SK-N-SH (cell line): ENCODE measurements around the gene CD300A. TPM values are rescaled to one million over a fixed set of nuclear protein-coding genes. Genes with fewer than 3 reads are reported as not detected.

Experiments
- CTCF ChIA-PET: fragments of 300-600, 350-600 bp; formaldehyde crosslinking; extraction: SDS; loops from one replicate; lab custom pipeline; 2021; lab: Yijun Ruan, JAX
- POLR2A ChIA-PET: fragments of 350-600 bp; sonication (Branson Sonifier 250); formaldehyde crosslinking; extraction: SDS; loops from one replicate; lab custom pipeline; 2020; ENCODE audit warnings: antibody characterized with exemption, inconsistent platforms; lab: Yijun Ruan, JAX
- DNase-seq: peaks from one replicate; pipeline ENCODE4 v3.0.0; 2012
- H2AFZ ChIP-seq: fragments of 200-600 bp; sonication (generic); 2 replicates; pipeline ENCODE4 v1.8.1; 2016; ENCODE audit warnings: antibody characterized with exemption, mild to moderate bottlenecking, low read depth
- H3F3A ChIP-seq: fragments of 200-600 bp; sonication (generic); replicated peaks from 2 replicates; pipeline ENCODE3; 2016; ENCODE audit warnings: antibody characterized with exemption, mild to moderate bottlenecking; ENCODE audit not compliant: insufficient read depth
- H3K27ac ChIP-seq, 2 experiments: fragments of 200-500 bp in 1 of 2; fragments of 200-600 bp in 1 of 2; sonication (Bioruptor generic) in 1 of 2; sonication (generic), shearing (Covaris generic) in 1 of 2; 2 replicates each; pipeline versions ENCODE4 v1.5.1 to v1.6.1; 2014 to 2016; ENCODE audit warnings: low read depth in 2 of 2, inconsistent platforms in 1 of 2, low read length in 1 of 2, mild to moderate bottlenecking in 1 of 2, mixed read lengths in 1 of 2
- H3K27me3 ChIP-seq: fragments of 200-600 bp; sonication (generic), shearing (Covaris generic); 2 replicates; pipeline ENCODE4 v1.6.1; 2016; ENCODE audit warnings: mixed run types; ENCODE audit not compliant: insufficient read depth
- H3K36me3 ChIP-seq, 2 experiments: fragments of 200-500 bp in 1 of 2; fragments of 200-600 bp in 1 of 2; sonication (Bioruptor generic) in 1 of 2; sonication (generic) in 1 of 2; replicated peaks in 1 of 2; 2 replicates each; pipeline versions ENCODE3 to v1.5.1; 2014 to 2016; ENCODE audit warnings: low read length in 1 of 2, mild to moderate bottlenecking in 1 of 2; ENCODE audit not compliant: insufficient read depth in 2 of 2, control insufficient read depth in 1 of 2
- H3K4me1 ChIP-seq, 2 experiments: fragments of 200-500 bp in 1 of 2; fragments of 200-600 bp in 1 of 2; sonication (Bioruptor generic) in 1 of 2; sonication (generic), shearing (Covaris generic) in 1 of 2; 2 replicates each; pipeline versions ENCODE4 v1.5.1 to v1.6.1; 2014 to 2016; ENCODE audit warnings: low read depth in 1 of 2, low read length in 1 of 2, mixed run types in 1 of 2; ENCODE audit not compliant: insufficient read depth in 2 of 2, control insufficient read depth in 1 of 2
- H3K4me2 ChIP-seq: fragments of 200-600 bp; sonication (generic), shearing (Covaris generic); 2 replicates; pipeline ENCODE4 v1.6.1; 2017; ENCODE audit warnings: mixed run types
- H3K4me3 ChIP-seq, 2 experiments: fragments of 200-500 bp in 1 of 2; fragments of 200-600 bp in 1 of 2; sonication (Bioruptor generic) in 1 of 2; sonication (generic), shearing (Covaris generic) in 1 of 2; 2 replicates each; pipeline versions ENCODE4 v1.5.1 to v1.8.1; 2014 to 2016; ENCODE audit warnings: low read depth in 2 of 2, inconsistent platforms in 1 of 2, low read length in 1 of 2, mild to moderate bottlenecking in 1 of 2, mixed read lengths in 1 of 2, moderate library complexity in 1 of 2
- H3K79me2 ChIP-seq: fragments of 200-600 bp; sonication (generic); 2 replicates; pipeline ENCODE4 v1.8.1; 2017; ENCODE audit warnings: mild to moderate bottlenecking; ENCODE audit not compliant: insufficient read depth
- H3K9ac ChIP-seq: fragments of 200-600 bp; sonication (generic); 2 replicates; pipeline ENCODE4 v1.6.1; 2017; ENCODE audit warnings: mixed run types
- H3K9me2 ChIP-seq: fragments of 200-600 bp; sonication (generic); 2 replicates; pipeline ENCODE4 v1.6.1; 2017; ENCODE audit warnings: mixed run types
- H3K9me3 ChIP-seq: fragments of 200-600 bp; sonication (generic); 2 replicates; pipeline ENCODE4 v1.6.1; 2017; ENCODE audit warnings: mixed run types, mild to moderate bottlenecking, moderate library complexity
- H4K20me1 ChIP-seq: fragments of 200-600 bp; sonication (generic); 2 replicates; pipeline ENCODE4 v1.6.1; 2017; ENCODE audit warnings: mild to moderate bottlenecking, mixed run types; ENCODE audit not compliant: insufficient read depth
- EP300 ChIP-seq, 2 experiments: IDR thresholded peaks; 2 replicates each; pipeline versions ENCODE4 v1.4.0 to v1.6.1; 2012; ENCODE audit warnings: borderline replicate concordance in 1 of 2, low read depth in 1 of 2, low read length in 1 of 2
- EZH2phosphoT487 ChIP-seq: fragments of 200-600 bp; sonication (generic); IDR thresholded peaks from 2 replicates; pipeline ENCODE4 v1.6.1; 2017; ENCODE audit warnings: low read depth, mixed run types, mild to moderate bottlenecking, antibody characterized with exemption, moderate library complexity, borderline replicate concordance
- FOXM1 ChIP-seq: IDR thresholded peaks from 2 replicates; pipeline ENCODE4 v1.4.0; 2012; ENCODE audit warnings: low read depth, mild to moderate bottlenecking
- GABPA ChIP-seq: IDR thresholded peaks from 2 replicates; pipeline ENCODE4 v1.4.0; 2012; ENCODE audit warnings: low read depth, mild to moderate bottlenecking
- GATA2 ChIP-seq: sonication (generic); formaldehyde crosslinking; IDR thresholded peaks from 2 replicates; pipeline ENCODE4 v1.5.0; 2020; ENCODE audit warnings: mild to moderate bottlenecking, missing genetic modification reagents
- TEAD4 ChIP-seq: IDR thresholded peaks from 2 replicates; pipeline ENCODE4 v1.4.0; 2012; ENCODE audit warnings: mild to moderate bottlenecking, borderline replicate concordance; ENCODE audit not compliant: insufficient read depth
- WGBS: methylation state at CpG from one replicate; pipeline ENCODE4 v1.1.6; 2017; ENCODE audit warnings: low lambda C conversion rate; 5-methylcytosine and 5-hydroxymethylcytosine counted together
- polyA plus RNA-seq, 3 experiments: library from polyadenylated mRNA; depleted of rRNA; stranded (reverse); fragments of >200 nt; gene quantifications; 2 replicates each; pipeline ENCODE4 v1.2.3, GENCODE V29; 2012
- TF ChIP-seq, protein P1 (sequence below): IDR thresholded peaks from 2 replicates; pipeline ENCODE4 v1.4.0; 2012; ENCODE audit warnings: low read depth, borderline replicate concordance
- TF ChIP-seq, protein P2 (sequence below): IDR thresholded peaks from 2 replicates; pipeline ENCODE4 v1.4.0; 2012; ENCODE audit warnings: low read depth
- TF ChIP-seq, protein P3 (sequence below): fragments of 200-600 bp; sonication (generic); IDR thresholded peaks from 2 replicates; pipeline ENCODE4 v1.6.1; 2017; ENCODE audit warnings: antibody characterized with exemption, mild to moderate bottlenecking, moderate library complexity

Gene CD300A
- polyA plus RNA-seq, 1 of the 3 experiments (the other 2 are of a cell fraction): not detected

DNA sequence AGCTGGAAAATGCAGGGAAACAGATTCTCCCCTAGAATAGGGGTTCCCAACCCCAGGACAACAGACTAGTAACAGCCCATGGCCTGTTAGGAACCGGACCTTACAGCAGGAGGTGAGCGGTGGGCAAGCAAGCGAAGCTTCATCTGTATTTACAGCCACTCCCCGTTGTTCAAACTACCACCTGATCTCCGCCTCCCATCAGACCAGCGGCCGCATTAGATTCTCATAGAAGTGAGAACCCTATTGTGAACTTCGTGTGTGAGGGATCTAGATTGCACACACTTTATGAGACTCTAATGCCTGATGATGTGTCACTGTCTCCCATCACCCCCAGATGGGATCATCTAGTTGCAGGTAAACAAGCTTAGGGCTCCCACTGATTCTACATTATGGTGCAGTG is 61.3 kb downstream of the CD300A start:
- WGBS: 46% methylated on average over 8 of the region's 8 CpGs
- no peak for DNase-seq
- Histone ChIP-seq H4K20me1 (no peaks in the 10 kb centered on the region), H3F3A (no peaks in the 10 kb centered on the region), H3K79me2 (no peaks in the 10 kb centered on the region), H3K4me3 (no peak overlapping the region), H3K9ac (no peak overlapping the region), H3K27me3 (no peaks in the 10 kb centered on the region), H3K27ac (no peak overlapping the region), H3K9me3 (no peaks in the 10 kb centered on the region), H3K4me1 (no peaks in the 10 kb centered on the region), H3K9me2 (no peaks in the 10 kb centered on the region), H3K36me3 (no peaks in the 10 kb centered on the region), H3K4me2 (no peak overlapping the region), H2AFZ (no peak overlapping the region)
- POLR2A ChIA-PET: no interaction called here
- CTCF ChIA-PET: interaction anchor here (0.5 to 3.1 kb wide), 6 partner anchors 30 to 227 kb away, joined by 3 to 14 read pairs (median 4); partner anchors contain the start of gene CD300H
- no peak for TF ChIP-seq TEAD4
- TF ChIP-seq EP300 (IDR thresholded peaks at IDR 0.05; ENCODE audit: borderline replicate concordance in 1 of 2, low read depth in 1 of 2, low read length in 1 of 2): no peak
- TF ChIP-seq, protein P1, sequence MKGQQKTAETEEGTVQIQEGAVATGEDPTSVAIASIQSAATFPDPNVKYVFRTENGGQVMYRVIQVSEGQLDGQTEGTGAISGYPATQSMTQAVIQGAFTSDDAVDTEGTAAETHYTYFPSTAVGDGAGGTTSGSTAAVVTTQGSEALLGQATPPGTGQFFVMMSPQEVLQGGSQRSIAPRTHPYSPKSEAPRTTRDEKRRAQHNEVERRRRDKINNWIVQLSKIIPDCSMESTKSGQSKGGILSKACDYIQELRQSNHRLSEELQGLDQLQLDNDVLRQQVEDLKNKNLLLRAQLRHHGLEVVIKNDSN: no peak
- TF ChIP-seq EZH2phosphoT487: no peak
- TF ChIP-seq, protein P2, sequence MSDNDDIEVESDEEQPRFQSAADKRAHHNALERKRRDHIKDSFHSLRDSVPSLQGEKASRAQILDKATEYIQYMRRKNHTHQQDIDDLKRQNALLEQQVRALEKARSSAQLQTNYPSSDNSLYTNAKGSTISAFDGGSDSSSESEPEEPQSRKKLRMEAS: no peak

DNA sequence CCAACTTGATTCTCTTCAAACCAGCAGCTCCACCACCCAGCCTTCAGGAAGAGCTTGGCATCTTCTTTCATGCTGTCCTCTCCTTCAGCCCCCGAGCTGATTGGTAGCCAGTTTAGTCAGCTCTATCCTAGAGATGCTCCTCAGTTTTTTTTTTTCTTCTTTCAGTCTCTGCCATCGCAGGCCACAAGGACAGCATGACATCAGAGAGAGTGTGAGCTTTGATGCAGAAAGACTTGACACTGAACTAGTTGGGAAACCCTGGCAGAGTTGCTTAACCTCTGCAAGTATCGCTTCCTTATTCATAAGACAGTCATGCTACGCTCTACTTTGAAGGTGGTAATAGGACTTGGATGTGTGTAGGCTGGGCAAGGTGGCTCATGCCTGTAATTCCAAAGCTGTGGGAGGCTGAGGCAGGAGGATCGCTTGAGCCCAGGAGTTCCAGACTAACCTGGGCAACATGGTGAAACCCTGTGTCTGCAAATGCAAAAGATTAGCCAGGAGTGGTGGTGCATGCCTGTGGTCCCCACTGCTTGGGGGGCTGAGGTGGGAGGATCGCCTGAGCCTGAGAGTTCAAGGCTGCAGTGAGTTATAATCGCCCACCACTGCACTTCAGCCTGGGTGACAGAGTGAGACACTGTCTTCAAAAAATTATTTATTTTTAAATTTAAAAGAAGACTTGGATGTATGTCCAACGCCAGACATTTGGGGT is 62.2 kb downstream of the CD300A start:
- H3K36me3 ChIP-seq: no peaks in the 10 kb centered on the region
- TF ChIP-seq, protein P3, sequence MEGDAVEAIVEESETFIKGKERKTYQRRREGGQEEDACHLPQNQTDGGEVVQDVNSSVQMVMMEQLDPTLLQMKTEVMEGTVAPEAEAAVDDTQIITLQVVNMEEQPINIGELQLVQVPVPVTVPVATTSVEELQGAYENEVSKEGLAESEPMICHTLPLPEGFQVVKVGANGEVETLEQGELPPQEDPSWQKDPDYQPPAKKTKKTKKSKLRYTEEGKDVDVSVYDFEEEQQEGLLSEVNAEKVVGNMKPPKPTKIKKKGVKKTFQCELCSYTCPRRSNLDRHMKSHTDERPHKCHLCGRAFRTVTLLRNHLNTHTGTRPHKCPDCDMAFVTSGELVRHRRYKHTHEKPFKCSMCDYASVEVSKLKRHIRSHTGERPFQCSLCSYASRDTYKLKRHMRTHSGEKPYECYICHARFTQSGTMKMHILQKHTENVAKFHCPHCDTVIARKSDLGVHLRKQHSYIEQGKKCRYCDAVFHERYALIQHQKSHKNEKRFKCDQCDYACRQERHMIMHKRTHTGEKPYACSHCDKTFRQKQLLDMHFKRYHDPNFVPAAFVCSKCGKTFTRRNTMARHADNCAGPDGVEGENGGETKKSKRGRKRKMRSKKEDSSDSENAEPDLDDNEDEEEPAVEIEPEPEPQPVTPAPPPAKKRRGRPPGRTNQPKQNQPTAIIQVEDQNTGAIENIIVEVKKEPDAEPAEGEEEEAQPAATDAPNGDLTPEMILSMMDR: no peak
- no peak for TF ChIP-seq FOXM1
- no peak for TF ChIP-seq GABPA
- no peak for TF ChIP-seq GATA2 (CRISPR knock-in tag)
- CTCF ChIA-PET: interaction anchor here (1.4 to 3.1 kb wide), 4 partner anchors 35 to 149 kb away, joined by 3 to 14 read pairs (median 6); partner anchors contain the start of gene CD300H
- no peak overlapping the region for H3K4me2 ChIP-seq
- WGBS: 12% methylated on average over 8 of the region's 8 CpGs
- H3K4me1 ChIP-seq: no peaks in the 10 kb centered on the region
- no peaks in the 10 kb centered on the region for H3K27me3 ChIP-seq
- H3K27ac ChIP-seq: no peak overlapping the region
- H3K4me3 ChIP-seq: no peak overlapping the region
- no peaks in the 10 kb centered on the region for H3K79me2 ChIP-seq
- no peaks in the 10 kb centered on the region for H3K9me2 ChIP-seq
- H4K20me1 ChIP-seq: no peaks in the 10 kb centered on the region
- H2AFZ ChIP-seq: no peak overlapping the region
- no peaks in the 10 kb centered on the region for H3K9me3 ChIP-seq
- H3F3A ChIP-seq: no peaks in the 10 kb centered on the region
- POLR2A ChIA-PET: no interaction called here
- no peak overlapping the region for H3K9ac ChIP-seq
- no peak for DNase-seq
